ENCODE data around the gene SMAD3.

GRCh38 chr15:67174446-67174845, 109.0 kb downstream of the SMAD3 start:
- no peak for TF ChIP-seq CTCF (IDR thresholded peaks at IDR 0.05; ENCODE audit: borderline replicate concordance, extremely low read depth, low read length, poor library complexity, severe bottlenecking)
- no peak for TF ChIP-seq EZH2 (IDR thresholded peaks at IDR 0.05; ENCODE audit: borderline replicate concordance, low read depth, low read length, severe bottlenecking)
